Caco-2 (cell line): ENCODE measurements around the gene ELOVL1. TPM values are rescaled to one million over a fixed set of nuclear protein-coding genes. Genes with fewer than 3 reads are reported as not detected.

Source experiments
- BruUV-seq: library from RNA; stranded (reverse); fragments of 400-500 nt; replicated peaks from 2 replicates; lab custom pipeline; 2021; lab: Mats Ljungman, UMichigan
- CTCF ChIA-PET: fragments of 300-600 bp; sonication (Branson Sonifier 250); formaldehyde crosslinking; loops from one replicate; lab custom pipeline; 2022; ENCODE audit warnings: antibody characterized with exemption; lab: Charles Lee
- POLR2A ChIA-PET: fragments of 300-600 bp; sonication (Branson Sonifier 250); formaldehyde crosslinking; loops from one replicate; lab custom pipeline; 2022; ENCODE audit warnings: antibody characterized with exemption; lab: Charles Lee
- DNase-seq, 2 experiments: peaks; one replicate each; pipeline versions ENCODE4 v3.0.0 to v3.0.0-alpha.2; 2020 to 2022
- H3K27me3 ChIP-seq: replicated peaks from 2 replicates; pipeline ENCODE4 v1.6.0; 2011; ENCODE audit warnings: low read length; ENCODE audit not compliant: control insufficient read depth, insufficient read depth
- H3K36me3 ChIP-seq: 2 replicates; pipeline ENCODE4 v1.5.1; 2011; ENCODE audit warnings: low read length; ENCODE audit not compliant: control insufficient read depth, insufficient read depth
- H3K4me1 ChIP-seq: fragments of 250-450 bp; sonication (Bioruptor Pico); 2 replicates; pipeline ENCODE4 v1.5.1; 2020; ENCODE audit warnings: mild to moderate bottlenecking
- H3K4me3 ChIP-seq: 2 replicates; pipeline ENCODE4 v1.5.1; 2011; ENCODE audit warnings: low read depth, mild to moderate bottlenecking, control low read depth, low read length
- H3K9me3 ChIP-seq: fragments of 250-450 bp; sonication (Bioruptor Pico); 2 replicates; pipeline ENCODE4 v1.5.1; 2020; ENCODE audit warnings: mild to moderate bottlenecking, moderate library complexity
- H3K27ac Mint-ChIP-seq: one replicate; pipeline ENCODE4 v1.8.0; 2022; ENCODE audit warnings: mixed read lengths; ENCODE audit not compliant: unreplicated experiment
- H3K27me3 Mint-ChIP-seq: one replicate; pipeline ENCODE4 v1.8.0; 2022; ENCODE audit warnings: mixed read lengths; ENCODE audit not compliant: insufficient read depth, unreplicated experiment
- H3K36me3 Mint-ChIP-seq: one replicate; pipeline ENCODE4 v1.8.0; 2022; ENCODE audit warnings: mild to moderate bottlenecking, mixed read lengths; ENCODE audit not compliant: insufficient read depth, unreplicated experiment
- H3K4me1 Mint-ChIP-seq: one replicate; pipeline ENCODE4 v1.8.0; 2022; ENCODE audit warnings: low read depth, mixed read lengths; ENCODE audit not compliant: unreplicated experiment
- H3K4me3 Mint-ChIP-seq: one replicate; pipeline ENCODE4 v1.8.0; 2022; ENCODE audit warnings: mild to moderate bottlenecking, moderate library complexity, mixed read lengths; ENCODE audit not compliant: unreplicated experiment
- H3K9me3 Mint-ChIP-seq: one replicate; pipeline ENCODE4 v1.8.0; 2022; ENCODE audit warnings: mixed read lengths; ENCODE audit not compliant: unreplicated experiment
- intact Hi-C: fragments of 100-400 bp; cut with micrococcal nuclease; formaldehyde crosslinking; loops from one replicate; pipeline ENCODE4 v1.10.0; 2022; ENCODE audit not compliant: unreplicated experiment
- total RNA-seq: library from RNA; stranded (reverse); gene quantifications from 2 replicates; pipeline ENCODE4 v1.2.3, GENCODE V29; 2022
- TF ChIP-seq, protein P1 (sequence below), 2 experiments: fragments of 200-600 bp in 1 of 2; IDR thresholded peaks; 1 replicate in 1 of 2; 2 replicates in 1 of 2; pipeline versions ENCODE4 v1.5.1 to v1.8.0; 2011 to 2022; ENCODE audit warnings: antibody characterized with exemption in 1 of 2, control low read depth in 1 of 2, inconsistent platforms in 1 of 2, low read depth in 1 of 2, low read length in 1 of 2, mild to moderate bottlenecking in 1 of 2, moderate library complexity in 1 of 2; ENCODE audit not compliant: insufficient read depth in 1 of 2, severe bottlenecking in 1 of 2, unreplicated experiment in 1 of 2

Gene ELOVL1
- total RNA-seq, 1 experiment from 2014 or later: 66.8 TPM

DNA sequence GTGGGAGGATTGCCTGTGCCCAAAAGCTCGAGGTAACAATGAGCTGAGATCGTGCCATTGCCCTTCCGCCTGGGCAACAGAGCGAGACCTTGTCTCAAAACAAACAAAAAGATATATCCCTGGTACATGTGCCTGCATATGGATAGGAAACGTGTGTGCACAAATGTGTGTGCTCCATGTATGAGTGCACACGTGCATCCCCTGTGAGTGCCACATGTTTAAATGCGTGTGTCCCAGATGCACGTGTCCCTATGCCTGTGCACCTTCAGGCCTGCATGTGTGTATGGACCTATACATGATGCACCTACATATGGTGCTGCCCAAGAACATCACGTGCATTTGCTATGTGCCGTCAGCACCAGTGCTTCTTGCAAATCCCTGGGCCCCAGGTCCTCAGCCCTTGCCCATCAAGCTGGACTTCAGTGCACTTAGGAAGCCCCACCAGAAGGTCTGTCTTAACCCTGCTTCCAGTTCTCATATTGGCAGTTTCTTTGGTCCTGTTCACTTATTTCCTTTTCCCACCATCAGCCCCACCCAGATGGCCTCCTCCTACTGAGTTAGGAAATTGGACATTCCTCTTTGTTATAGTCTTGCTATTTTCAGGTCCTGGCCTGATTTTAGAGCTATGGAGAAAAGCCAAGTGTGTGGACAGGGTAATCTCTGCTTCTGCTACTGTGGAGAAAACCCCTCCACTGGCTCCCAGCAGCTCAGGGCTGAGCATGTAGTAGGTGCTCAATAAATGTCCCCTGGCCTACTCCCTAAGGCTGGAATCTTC, 51.7 kb downstream of the ELOVL1 start:
- H3K4me3 ChIP-seq: no peak overlapping the region
- Mint-ChIP-seq H3K4me3 (no peak overlapping the region), H3K9me3 (no peaks in the 10 kb centered on the region), H3K4me1 (no peaks in the 10 kb centered on the region), H3K36me3 (no peaks in the 10 kb centered on the region), H3K27ac (no peak overlapping the region), H3K27me3 (no peaks in the 10 kb centered on the region)
- POLR2A ChIA-PET: no interaction called here
- BruUV-seq: no TSS peak
- H3K36me3 ChIP-seq: no peaks in the 10 kb centered on the region
- DNase-seq: no peak
- CTCF ChIA-PET: no interaction called here
- H3K4me1 ChIP-seq: no peaks in the 10 kb centered on the region
- H3K9me3 ChIP-seq: no peaks in the 10 kb centered on the region
- TF ChIP-seq, protein P1, sequence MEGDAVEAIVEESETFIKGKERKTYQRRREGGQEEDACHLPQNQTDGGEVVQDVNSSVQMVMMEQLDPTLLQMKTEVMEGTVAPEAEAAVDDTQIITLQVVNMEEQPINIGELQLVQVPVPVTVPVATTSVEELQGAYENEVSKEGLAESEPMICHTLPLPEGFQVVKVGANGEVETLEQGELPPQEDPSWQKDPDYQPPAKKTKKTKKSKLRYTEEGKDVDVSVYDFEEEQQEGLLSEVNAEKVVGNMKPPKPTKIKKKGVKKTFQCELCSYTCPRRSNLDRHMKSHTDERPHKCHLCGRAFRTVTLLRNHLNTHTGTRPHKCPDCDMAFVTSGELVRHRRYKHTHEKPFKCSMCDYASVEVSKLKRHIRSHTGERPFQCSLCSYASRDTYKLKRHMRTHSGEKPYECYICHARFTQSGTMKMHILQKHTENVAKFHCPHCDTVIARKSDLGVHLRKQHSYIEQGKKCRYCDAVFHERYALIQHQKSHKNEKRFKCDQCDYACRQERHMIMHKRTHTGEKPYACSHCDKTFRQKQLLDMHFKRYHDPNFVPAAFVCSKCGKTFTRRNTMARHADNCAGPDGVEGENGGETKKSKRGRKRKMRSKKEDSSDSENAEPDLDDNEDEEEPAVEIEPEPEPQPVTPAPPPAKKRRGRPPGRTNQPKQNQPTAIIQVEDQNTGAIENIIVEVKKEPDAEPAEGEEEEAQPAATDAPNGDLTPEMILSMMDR (IDR thresholded peaks at IDR 0.05; ENCODE audit: insufficient read depth in 1 of 2, low read depth in 1 of 2, low read length in 1 of 2, severe bottlenecking in 1 of 2, unreplicated experiment in 1 of 2): no peak
- intact Hi-C loops: no loop called here
- H3K27me3 ChIP-seq: no peaks in the 10 kb centered on the region

DNA sequence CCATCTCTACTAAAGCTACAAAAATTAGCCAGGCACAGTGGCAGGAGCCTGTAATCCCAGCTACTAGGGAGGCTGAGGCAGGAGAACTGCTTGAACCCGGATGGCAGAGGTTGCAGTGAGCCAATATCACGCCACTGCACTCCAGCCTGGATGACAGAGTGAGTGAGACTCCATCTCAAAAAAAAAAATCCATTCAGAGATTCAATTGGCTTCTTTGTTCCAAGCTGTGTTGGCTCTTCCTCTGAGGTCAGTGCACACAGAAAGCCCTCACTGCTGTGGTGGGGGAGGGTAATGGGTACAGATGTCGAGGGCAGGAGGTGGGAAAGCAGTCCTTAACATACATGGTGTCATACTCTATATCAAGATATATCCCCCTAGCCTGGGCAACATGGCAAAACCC, 52.3 kb downstream of the ELOVL1 start:
- H3K27me3 ChIP-seq: no peaks in the 10 kb centered on the region
- H3K4me1 Mint-ChIP-seq: no peaks in the 10 kb centered on the region
- H3K4me1 ChIP-seq: no peaks in the 10 kb centered on the region
- intact Hi-C loops: no loop called here
- TF ChIP-seq, protein P1 (IDR thresholded peaks at IDR 0.05; ENCODE audit: insufficient read depth in 1 of 2, low read depth in 1 of 2, low read length in 1 of 2, severe bottlenecking in 1 of 2, unreplicated experiment in 1 of 2): no peak
- ChIA-PET POLR2A (no interaction called here), CTCF (no interaction called here)
- H3K36me3 Mint-ChIP-seq: no peaks in the 10 kb centered on the region
- DNase-seq: no peak
- no peak overlapping the region for H3K4me3 ChIP-seq
- H3K9me3 Mint-ChIP-seq: no peaks in the 10 kb centered on the region
- no peaks in the 10 kb centered on the region for H3K27me3 Mint-ChIP-seq
- H3K9me3 ChIP-seq: no peaks in the 10 kb centered on the region
- no peaks in the 10 kb centered on the region for H3K36me3 ChIP-seq
- BruUV-seq: no TSS peak
- H3K4me3 Mint-ChIP-seq: no peak overlapping the region
- no peak overlapping the region for H3K27ac Mint-ChIP-seq

DNA sequence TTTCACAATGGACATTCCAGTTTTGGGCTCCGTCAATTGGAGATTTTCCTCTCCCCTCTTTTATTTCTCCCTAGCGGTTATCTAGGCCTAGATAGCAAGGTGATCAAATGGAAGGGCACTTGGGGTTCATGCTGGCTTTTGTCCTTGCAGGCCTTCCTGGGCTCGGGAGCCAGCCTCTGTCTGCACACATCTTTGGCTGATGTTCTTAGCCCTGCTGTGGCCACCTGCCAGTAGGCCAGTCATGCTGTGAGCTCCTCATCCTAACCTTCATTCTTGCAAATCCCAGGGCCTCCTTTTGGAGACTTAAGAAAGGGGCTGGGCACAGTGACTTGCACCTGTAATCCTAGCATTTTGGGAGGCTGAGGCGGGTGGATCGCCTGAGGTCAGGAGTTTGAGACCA, 53.6 kb downstream of the ELOVL1 start:
- TF ChIP-seq, protein P1 (IDR thresholded peaks at IDR 0.05; ENCODE audit: insufficient read depth in 1 of 2, low read depth in 1 of 2, low read length in 1 of 2, severe bottlenecking in 1 of 2, unreplicated experiment in 1 of 2): no peak
- H3K27me3 Mint-ChIP-seq: no peaks in the 10 kb centered on the region
- H3K4me1 Mint-ChIP-seq: no peaks in the 10 kb centered on the region
- BruUV-seq: no TSS peak
- ChIA-PET CTCF (no interaction called here), POLR2A (no interaction called here)
- no peaks in the 10 kb centered on the region for H3K36me3 ChIP-seq
- intact Hi-C loops: no loop called here
- no peaks in the 10 kb centered on the region for H3K4me1 ChIP-seq
- H3K4me3 Mint-ChIP-seq: no peak overlapping the region
- H3K4me3 ChIP-seq: no peak overlapping the region
- H3K9me3 Mint-ChIP-seq: no peaks in the 10 kb centered on the region
- no peak overlapping the region for H3K27ac Mint-ChIP-seq
- H3K36me3 Mint-ChIP-seq: no peaks in the 10 kb centered on the region
- H3K27me3 ChIP-seq: no peaks in the 10 kb centered on the region
- no peak for DNase-seq
- no peaks in the 10 kb centered on the region for H3K9me3 ChIP-seq
